Mucosa of stomach (tissue), 1 donor: Measurements from ENCODE around the gene FRMD4A.

ENCODE experiments used
- H3K27me3 ChIP-seq: one replicate; pipeline ENCODE4 v1.7.0; 2013; ENCODE audit warnings: mild to moderate bottlenecking, low read length; ENCODE audit not compliant: control insufficient read depth, insufficient read depth
- H3K36me3 ChIP-seq: one replicate; pipeline ENCODE4 v1.7.0; 2013; ENCODE audit warnings: low read length; ENCODE audit not compliant: control insufficient read depth, insufficient read depth
- H3K4me1 ChIP-seq: one replicate; pipeline ENCODE4 v1.7.0; 2013; ENCODE audit warnings: mild to moderate bottlenecking, low read length; ENCODE audit not compliant: control insufficient read depth, insufficient read depth
- H3K4me3 ChIP-seq: one replicate; pipeline ENCODE4 v1.7.0; 2013; ENCODE audit warnings: low read length
- H3K9ac ChIP-seq: one replicate; pipeline ENCODE4 v1.7.0; 2013; ENCODE audit warnings: mild to moderate bottlenecking, low read length, moderate library complexity
- H3K9me3 ChIP-seq: one replicate; pipeline ENCODE4 v1.7.0; 2013; ENCODE audit warnings: mild to moderate bottlenecking, low read length, moderate library complexity; ENCODE audit not compliant: control insufficient read depth
- donor health status: Pancreatic carcinoma.

The FRMD4A gene

DNA sequence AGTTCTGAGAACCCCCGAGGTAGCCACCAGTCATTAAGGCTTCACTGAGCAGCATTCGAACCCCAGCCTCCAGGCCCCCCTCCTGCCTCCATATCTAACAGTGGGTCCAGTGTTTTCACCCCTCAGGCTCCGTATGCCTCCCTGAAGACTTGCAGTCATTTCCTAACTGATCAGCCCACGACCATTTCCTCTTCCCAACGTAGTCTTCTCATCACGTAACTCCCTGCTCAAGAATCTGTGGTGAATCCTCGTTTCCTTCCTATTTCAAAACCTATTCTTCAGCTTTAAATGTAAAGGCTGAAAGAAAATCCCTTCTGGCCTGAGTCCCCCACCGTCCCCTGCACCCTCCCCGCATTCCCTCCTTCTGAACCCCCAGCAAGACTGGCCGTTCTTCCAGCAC, 21.1 kb downstream of the FRMD4A start:
- H3K36me3 ChIP-seq: no peaks in the 10 kb centered on the region
- no peak overlapping the region for H3K4me3 ChIP-seq
- H3K9ac ChIP-seq: no peak overlapping the region
- H3K9me3 ChIP-seq: no peaks in the 10 kb centered on the region
- H3K27me3 ChIP-seq: peaks cover 1% of the 10 kb centered on the region
- no peaks in the 10 kb centered on the region for H3K4me1 ChIP-seq

DNA sequence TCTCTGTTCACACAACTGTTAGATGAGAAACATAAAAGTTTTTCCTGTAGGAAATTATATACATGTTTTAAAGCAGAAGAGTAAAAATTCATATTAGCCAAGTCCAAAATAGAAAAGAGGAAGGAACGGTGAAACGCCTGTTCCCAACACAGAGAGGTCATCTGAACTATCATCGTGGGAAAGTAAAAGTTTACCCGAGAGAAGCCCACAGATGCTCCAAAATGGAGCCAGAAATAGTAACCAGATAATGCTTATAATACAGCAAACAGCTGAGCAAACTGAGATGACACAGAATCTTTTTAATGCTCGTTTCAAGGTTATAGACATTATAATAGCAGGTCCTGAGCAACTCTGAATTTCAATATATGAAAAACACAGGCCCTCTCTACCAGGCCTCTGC, 24.5 kb downstream of the FRMD4A start:
- H3K9me3 ChIP-seq: no peaks in the 10 kb centered on the region
- H3K9ac ChIP-seq: no peak overlapping the region
- no peaks in the 10 kb centered on the region for H3K4me1 ChIP-seq
- peaks cover 4% of the 10 kb centered on the region for H3K27me3 ChIP-seq
- no peak overlapping the region for H3K4me3 ChIP-seq
- no peaks in the 10 kb centered on the region for H3K36me3 ChIP-seq

DNA sequence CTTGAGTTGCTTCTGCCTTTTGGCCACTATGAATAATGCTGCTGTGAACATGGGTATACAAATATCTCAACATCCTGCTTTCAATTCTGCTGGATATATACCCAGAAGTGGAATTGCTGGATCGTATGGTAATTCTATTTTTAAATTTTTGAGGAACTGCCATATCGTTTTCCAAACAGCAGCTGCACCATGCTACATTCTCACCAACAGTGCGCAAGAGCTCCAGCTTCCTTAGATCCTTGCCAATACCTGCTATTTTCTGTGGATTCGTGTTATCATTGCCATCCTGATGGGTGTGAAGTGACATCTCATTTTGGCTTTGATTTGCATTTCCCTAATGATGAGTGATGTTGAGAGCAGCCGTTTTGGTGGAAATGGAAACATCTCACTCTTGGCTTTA, 26.7 kb downstream of the FRMD4A start:
- Histone ChIP-seq H3K4me3 (no peak overlapping the region), H3K36me3 (no peaks in the 10 kb centered on the region), H3K4me1 (no peaks in the 10 kb centered on the region), H3K9ac (no peak overlapping the region), H3K27me3 (peaks cover 4% of the 10 kb centered on the region), H3K9me3 (no peaks in the 10 kb centered on the region)

GRCh38 chr10:14302035-14302434, 28.7 kb downstream of the FRMD4A start:
- H3K4me3 ChIP-seq: no peak overlapping the region
- no peaks in the 10 kb centered on the region for H3K36me3 ChIP-seq

GRCh38 chr10:14299556-14299955, 31.2 kb downstream of the FRMD4A start:
- Histone ChIP-seq H3K9ac (no peak overlapping the region), H3K4me3 (no peak overlapping the region), H3K9me3 (no peaks in the 10 kb centered on the region), H3K36me3 (no peaks in the 10 kb centered on the region), H3K4me1 (no peaks in the 10 kb centered on the region), H3K27me3 (peaks cover 3% of the 10 kb centered on the region)

More at GRCh38 chr10:14302035-14302434, 28.7 kb downstream of the FRMD4A start:
- no peak overlapping the region for H3K9ac ChIP-seq
- peaks cover 4% of the 10 kb centered on the region for H3K27me3 ChIP-seq
- no peaks in the 10 kb centered on the region for H3K4me1 ChIP-seq
- H3K9me3 ChIP-seq: no peaks in the 10 kb centered on the region

DNA sequence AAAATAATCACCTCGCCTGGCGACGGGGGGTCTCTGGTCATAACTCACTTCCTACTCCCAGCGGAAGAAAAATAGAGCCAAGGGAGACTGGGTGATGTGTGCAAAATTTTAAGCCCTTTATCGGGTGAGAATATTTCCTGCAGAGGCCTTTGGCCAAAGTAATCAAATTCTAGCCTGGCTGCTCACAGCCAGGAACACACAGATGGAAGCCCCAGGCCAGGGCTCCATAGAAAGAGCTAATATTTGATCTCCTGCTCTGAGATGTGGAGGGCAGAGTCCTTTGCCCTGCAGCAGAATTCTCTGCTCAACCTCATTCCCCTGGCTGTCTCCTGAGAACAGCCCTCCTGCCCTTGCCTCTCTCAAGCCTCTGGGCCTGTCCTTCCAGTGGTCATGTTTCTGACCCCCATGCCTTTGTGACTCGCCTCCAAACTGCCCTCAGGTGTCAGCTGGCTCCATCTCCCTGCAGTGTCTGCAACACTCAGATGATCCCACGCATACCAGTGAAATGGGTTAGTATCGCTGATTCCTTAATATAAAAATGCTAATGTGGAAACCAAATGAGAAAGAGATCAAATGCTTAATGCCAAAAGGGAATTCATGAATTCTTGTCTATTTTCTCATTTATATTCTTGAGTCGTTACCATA, 34.5 kb downstream of the FRMD4A start:
- H3K27me3 ChIP-seq: no peaks in the 10 kb centered on the region
- H3K4me1 ChIP-seq: no peaks in the 10 kb centered on the region
- no peaks in the 10 kb centered on the region for H3K36me3 ChIP-seq
- H3K9me3 ChIP-seq: no peaks in the 10 kb centered on the region
- no peak overlapping the region for H3K4me3 ChIP-seq
- H3K9ac ChIP-seq: no peak overlapping the region

DNA sequence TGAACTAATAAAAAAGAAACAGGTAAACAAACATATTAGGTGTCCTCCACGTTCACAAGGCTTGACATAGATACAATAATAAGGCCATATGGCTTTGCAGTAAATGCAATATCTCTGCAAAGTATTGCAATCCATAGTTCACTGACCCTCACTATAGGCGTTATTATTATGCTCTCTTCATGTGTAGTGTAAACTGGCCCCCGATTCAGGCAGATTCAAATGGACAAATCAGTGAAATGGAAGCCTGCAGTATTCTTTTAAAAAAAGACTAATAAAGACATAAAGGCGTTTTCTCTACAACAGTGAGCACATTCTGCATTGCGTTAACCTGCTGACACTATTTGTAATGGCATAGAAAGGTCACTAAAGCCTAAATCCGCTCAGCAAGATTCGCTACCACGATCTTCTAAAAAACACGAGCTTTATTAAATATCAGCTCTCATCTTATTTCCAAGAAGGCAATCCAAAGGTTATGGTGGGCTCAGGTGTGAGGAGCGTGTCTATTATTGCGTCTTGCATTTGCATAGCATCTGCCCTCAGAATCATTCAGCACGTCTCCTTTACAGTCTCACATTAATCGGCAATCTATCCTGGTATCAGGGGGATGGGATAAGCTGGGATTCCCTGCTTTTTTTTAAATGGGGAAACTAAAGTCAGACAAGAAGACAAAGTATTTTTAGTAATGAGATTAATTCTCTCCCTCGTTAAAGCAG, 36.2 kb downstream of the FRMD4A start:
- Histone ChIP-seq H3K9ac (no peak overlapping the region), H3K27me3 (no peaks in the 10 kb centered on the region), H3K4me3 (no peak overlapping the region), H3K4me1 (no peaks in the 10 kb centered on the region), H3K36me3 (no peaks in the 10 kb centered on the region), H3K9me3 (no peaks in the 10 kb centered on the region)

DNA sequence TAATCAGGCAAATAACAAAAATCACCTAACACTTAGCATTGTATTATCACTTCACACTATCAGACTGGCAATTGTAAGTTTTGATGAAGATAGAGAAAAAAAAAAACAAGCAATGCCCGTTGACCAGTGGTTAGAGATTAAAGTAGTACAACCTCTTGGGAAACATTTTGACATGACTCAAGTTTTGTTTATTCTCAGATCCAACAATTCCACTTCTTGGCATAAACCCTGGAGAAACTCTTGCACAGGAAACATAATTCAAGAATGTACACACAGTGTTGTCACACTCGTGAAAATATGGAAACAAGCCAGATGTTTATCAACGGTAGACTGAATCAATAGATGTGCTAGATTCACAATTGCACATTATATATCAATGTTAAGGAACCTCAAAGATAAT, 37.2 kb downstream of the FRMD4A start:
- H3K9me3 ChIP-seq: no peaks in the 10 kb centered on the region
- no peaks in the 10 kb centered on the region for H3K4me1 ChIP-seq
- H3K9ac ChIP-seq: no peak overlapping the region
- H3K27me3 ChIP-seq: no peaks in the 10 kb centered on the region
- no peak overlapping the region for H3K4me3 ChIP-seq
- H3K36me3 ChIP-seq: no peaks in the 10 kb centered on the region

GRCh38 chr10:14291296-14291695, 39.4 kb downstream of the FRMD4A start:
- no peak overlapping the region for H3K9ac ChIP-seq
- H3K4me3 ChIP-seq: no peak overlapping the region
- H3K9me3 ChIP-seq: no peaks in the 10 kb centered on the region
- H3K36me3 ChIP-seq: no peaks in the 10 kb centered on the region
- no peaks in the 10 kb centered on the region for H3K27me3 ChIP-seq
- H3K4me1 ChIP-seq: no peaks in the 10 kb centered on the region

DNA sequence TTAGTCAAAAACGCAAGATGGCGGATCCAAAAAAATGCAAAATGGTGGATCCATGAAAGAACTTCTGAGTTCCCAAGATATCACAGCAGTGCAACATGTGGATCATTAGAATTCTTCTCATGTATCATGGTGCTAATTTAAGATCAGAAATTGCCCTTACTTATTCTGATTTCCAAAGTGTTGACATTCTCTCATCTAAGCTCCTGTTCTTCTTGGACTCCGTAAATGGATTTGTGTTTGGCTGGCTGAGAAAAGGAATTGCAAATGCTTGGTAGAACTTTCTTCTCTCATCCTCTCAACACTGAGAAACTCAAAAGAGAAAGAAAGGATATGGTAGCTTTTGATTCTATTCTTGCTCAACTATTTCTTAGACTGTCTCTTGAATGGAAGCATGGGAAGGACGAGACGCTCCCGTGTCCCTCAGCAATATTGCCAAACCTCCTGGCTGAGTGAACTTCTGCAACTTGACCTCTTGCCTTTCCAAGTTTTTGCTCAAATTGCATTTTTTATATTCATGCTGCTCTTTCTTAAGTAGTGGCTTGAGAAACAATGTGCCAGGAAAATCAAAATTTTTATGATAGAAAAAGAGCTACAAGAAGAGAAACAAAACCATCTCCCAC, 44.7 kb downstream of the FRMD4A start:
- Histone ChIP-seq H3K9me3 (no peaks in the 10 kb centered on the region), H3K4me1 (no peaks in the 10 kb centered on the region), H3K27me3 (no peaks in the 10 kb centered on the region), H3K36me3 (no peaks in the 10 kb centered on the region), H3K4me3 (no peak overlapping the region), H3K9ac (no peak overlapping the region)

GRCh38 chr10:14282276-14282675, 48.4 kb downstream of the FRMD4A start:
- no peaks in the 10 kb centered on the region for H3K9me3 ChIP-seq
- no peak overlapping the region for H3K9ac ChIP-seq
- no peak overlapping the region for H3K4me3 ChIP-seq
- H3K36me3 ChIP-seq: no peaks in the 10 kb centered on the region
- no peaks in the 10 kb centered on the region for H3K4me1 ChIP-seq
- no peaks in the 10 kb centered on the region for H3K27me3 ChIP-seq

DNA sequence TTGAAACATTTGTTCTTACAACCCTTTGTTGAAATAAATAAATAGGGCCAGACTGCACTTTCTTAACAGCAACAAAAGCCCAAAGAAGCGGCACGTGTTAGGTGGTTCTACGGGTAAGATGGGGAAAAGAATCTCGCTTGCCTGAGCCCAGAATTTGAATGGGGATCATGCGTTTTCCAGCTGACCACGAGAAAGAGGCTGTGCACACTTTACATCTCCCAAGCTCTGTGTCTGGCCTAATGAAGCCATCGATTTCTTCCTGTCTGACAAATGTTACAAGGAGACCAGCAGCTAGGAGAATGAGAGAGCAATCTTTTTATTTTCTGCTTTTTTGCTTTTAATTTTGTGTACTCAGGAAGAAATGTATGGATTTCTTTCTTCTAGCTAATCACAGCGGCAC, 52.2 kb downstream of the FRMD4A start:
- H3K4me1 ChIP-seq: no peaks in the 10 kb centered on the region
- no peaks in the 10 kb centered on the region for H3K9me3 ChIP-seq
- H3K36me3 ChIP-seq: no peaks in the 10 kb centered on the region
- H3K4me3 ChIP-seq: no peak overlapping the region
- H3K27me3 ChIP-seq: no peaks in the 10 kb centered on the region
- no peak overlapping the region for H3K9ac ChIP-seq
